ACC112 (cell line): ENCODE measurements around the gene ESPL1.

Source experiments
- H2AFZ ChIP-seq: fragments of 200-600 bp; sonication (generic); one replicate; pipeline ENCODE4 v1.6.0; 2017; ENCODE audit warnings: antibody characterized with exemption, low read length; ENCODE audit not compliant: unreplicated experiment
- H3K27ac ChIP-seq: fragments of 200-600 bp; sonication (generic); 2 replicates; pipeline ENCODE4 v1.5.1; 2014; ENCODE audit warnings: low read depth, mild to moderate bottlenecking, antibody characterized with exemption, low read length, moderate library complexity
- H3K27me3 ChIP-seq: fragments of 200-600 bp; sonication (generic); 2 replicates; pipeline ENCODE4 v1.6.1; 2014; ENCODE audit warnings: mild to moderate bottlenecking, antibody characterized with exemption, low read length, moderate library complexity, mixed read lengths; ENCODE audit not compliant: insufficient read depth
- H3K36me3 ChIP-seq: fragments of 200-600 bp; sonication (generic); 2 replicates; pipeline ENCODE4 v1.6.1; 2016; ENCODE audit warnings: mild to moderate bottlenecking, antibody characterized with exemption, low read length, moderate library complexity, mixed read lengths; ENCODE audit not compliant: insufficient read depth
- H3K4me1 ChIP-seq: fragments of 200-600 bp; sonication (generic); one replicate; pipeline ENCODE4 v1.6.1; 2016; ENCODE audit warnings: low read length, mixed read lengths; ENCODE audit not compliant: insufficient read depth, unreplicated experiment, control insufficient read depth
- H3K4me3 ChIP-seq: fragments of 200-600 bp; sonication (generic); 2 replicates; pipeline ENCODE4 v1.5.1; 2014; ENCODE audit warnings: mild to moderate bottlenecking, low read depth, low read length
- H3K79me2 ChIP-seq: fragments of 200-600 bp; sonication (generic); one replicate; pipeline ENCODE4 v1.6.0; 2016; ENCODE audit warnings: low read length; ENCODE audit not compliant: control insufficient read depth, unreplicated experiment, insufficient read depth

ESPL1 gene

GRCh38 chr12:53267306-53267998, 647 bp upstream of the ESPL1 start:
- Histone ChIP-seq H3K36me3 (no peaks in the 10 kb centered on the region; the same call in 1 of the 2 replicates), H3K79me2 (peaks cover 23% of the 10 kb centered on the region), H3K4me1 (peaks cover 19% of the 10 kb centered on the region), H2AFZ (peak overlapping the region; percentile 86), H3K27ac (no peak overlapping the region), H3K4me3 (peak overlapping the region; percentile 79), H3K27me3 (no peaks in the 10 kb centered on the region)

DNA sequence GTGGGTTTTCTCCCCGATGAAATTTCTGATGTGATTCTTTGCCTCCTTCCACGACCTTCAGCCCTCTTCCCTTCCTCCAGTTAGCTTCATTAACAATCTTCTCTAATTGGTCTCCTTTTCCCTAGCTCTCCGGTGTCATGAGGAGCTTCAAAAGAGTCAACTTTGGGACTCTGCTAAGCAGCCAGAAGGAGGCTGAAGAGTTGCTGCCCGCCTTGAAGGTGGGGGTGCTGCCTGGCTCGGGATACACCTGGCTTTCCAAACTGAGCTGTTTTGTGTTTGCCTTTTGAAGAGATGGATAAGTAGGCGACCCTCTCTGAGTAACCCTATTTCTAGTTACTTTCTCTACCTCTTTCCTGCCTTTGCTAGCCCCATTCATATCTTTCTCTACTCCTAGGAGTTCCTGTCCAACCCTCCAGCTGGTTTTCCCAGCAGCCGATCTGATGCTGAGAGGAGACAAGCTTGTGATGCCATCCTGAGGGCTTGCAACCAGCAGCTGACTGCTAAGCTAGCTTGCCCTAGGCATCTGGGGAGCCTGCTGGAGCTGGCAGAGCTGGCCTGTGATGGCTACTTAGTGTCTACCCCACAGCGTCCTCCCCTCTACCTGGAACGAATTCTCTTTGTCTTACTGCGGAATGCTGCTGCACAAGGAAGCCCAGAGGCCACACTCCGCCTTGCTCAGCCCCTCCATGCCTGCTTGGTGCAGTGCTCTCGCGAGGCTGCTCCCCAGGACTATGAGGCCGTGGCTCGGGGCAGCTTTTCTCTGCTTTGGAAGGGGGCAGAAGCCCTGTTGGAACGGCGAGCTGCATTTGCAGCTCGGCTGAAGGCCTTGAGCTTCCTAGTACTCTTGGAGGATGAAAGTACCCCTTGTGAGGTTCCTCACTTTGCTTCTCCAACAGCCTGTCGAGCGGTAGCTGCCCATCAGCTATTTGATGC, 797 bp downstream of the ESPL1 start:
- peaks cover 23% of the 10 kb centered on the region for H3K79me2 ChIP-seq
- H2AFZ ChIP-seq = peak overlapping the region; percentile 86
- peaks cover 19% of the 10 kb centered on the region for H3K4me1 ChIP-seq
- no peaks in the 10 kb centered on the region for H3K27me3 ChIP-seq
- H3K36me3 ChIP-seq = no peaks in the 10 kb centered on the region; the same call in 1 of the 2 replicates
- peak overlapping the region; percentile 66 for H3K27ac ChIP-seq
- peak overlapping the region; percentile 79 for H3K4me3 ChIP-seq

GRCh38 chr12:53274445-53274844, 6.3 kb downstream of the ESPL1 start:
- Histone ChIP-seq H3K36me3 (no peaks in the 10 kb centered on the region; the same call in 1 of the 2 replicates), H3K79me2 (peaks cover 13% of the 10 kb centered on the region)

GRCh38 chr12:53276511-53276910, 8.4 kb downstream of the ESPL1 start:
- H3K4me3 ChIP-seq = no peak overlapping the region
- H3K4me1 ChIP-seq = no peaks in the 10 kb centered on the region
- H3K79me2 ChIP-seq = no peaks in the 10 kb centered on the region
- no peaks in the 10 kb centered on the region for H3K27me3 ChIP-seq
- H3K36me3 ChIP-seq = no peaks in the 10 kb centered on the region; the same call in 1 of the 2 replicates
- H2AFZ ChIP-seq = no peak overlapping the region
- no peak overlapping the region for H3K27ac ChIP-seq

More at GRCh38 chr12:53274445-53274844, 6.3 kb downstream of the ESPL1 start:
- H3K27me3 ChIP-seq = no peaks in the 10 kb centered on the region
- H3K4me1 ChIP-seq = peaks cover 12% of the 10 kb centered on the region
- H3K27ac ChIP-seq = no peak overlapping the region
- no peak overlapping the region for H3K4me3 ChIP-seq
- H2AFZ ChIP-seq = no peak overlapping the region

DNA sequence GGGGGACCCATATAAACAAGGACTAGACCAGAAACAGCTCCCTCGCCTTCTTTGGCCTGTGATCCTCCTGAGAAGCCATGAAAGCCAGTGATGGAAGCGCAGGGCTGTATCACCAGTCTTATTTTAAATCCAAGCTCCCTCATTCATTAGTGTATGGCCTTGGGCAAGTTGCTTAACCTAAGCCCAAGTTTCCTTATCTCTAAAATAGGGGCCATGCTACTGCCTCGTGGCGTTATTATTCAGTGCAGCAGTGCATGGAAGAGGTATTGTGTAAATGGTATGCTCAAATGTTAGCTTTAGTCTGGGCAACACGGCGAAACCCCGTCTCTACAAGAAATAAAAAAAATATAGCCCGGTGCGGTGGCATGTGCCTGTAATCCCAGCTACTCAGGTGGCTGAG, 9.9 kb downstream of the ESPL1 start:
- no peak overlapping the region for H3K27ac ChIP-seq
- no peaks in the 10 kb centered on the region for H3K4me1 ChIP-seq
- H3K27me3 ChIP-seq = no peaks in the 10 kb centered on the region
- H3K4me3 ChIP-seq = no peak overlapping the region
- no peaks in the 10 kb centered on the region for H3K79me2 ChIP-seq
- no peaks in the 10 kb centered on the region; the same call in 1 of the 2 replicates for H3K36me3 ChIP-seq
- H2AFZ ChIP-seq = no peak overlapping the region

DNA sequence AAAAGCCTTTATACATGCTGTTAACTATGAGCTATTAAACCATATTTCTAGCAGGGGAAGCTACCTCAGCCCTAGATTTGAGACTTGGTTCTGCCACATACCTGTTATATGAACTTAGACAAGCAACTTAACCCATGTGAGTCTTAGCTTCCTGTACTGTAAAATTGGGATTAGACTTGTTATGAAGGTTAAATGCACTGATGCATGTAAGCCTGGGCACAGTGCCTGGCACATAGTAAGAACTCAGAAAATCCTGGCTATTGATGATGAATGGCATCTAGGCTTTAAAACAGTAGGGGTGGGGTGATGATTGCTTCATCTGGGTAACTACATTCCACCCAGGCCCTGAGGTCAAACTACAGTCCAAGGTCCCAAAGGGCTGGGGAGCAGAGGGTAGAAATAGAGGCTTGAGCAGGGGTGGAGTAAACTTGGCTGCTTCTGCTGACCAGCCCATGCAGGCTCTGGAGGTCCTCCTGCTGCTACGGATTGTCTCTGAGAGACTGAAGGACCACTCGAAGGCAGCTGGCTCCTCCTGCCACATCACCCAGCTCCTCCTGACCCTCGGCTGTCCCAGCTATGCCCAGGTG, 11.3 kb downstream of the ESPL1 start:
- H3K79me2 ChIP-seq = no peaks in the 10 kb centered on the region
- no peaks in the 10 kb centered on the region; the same call in 1 of the 2 replicates for H3K36me3 ChIP-seq
- H2AFZ ChIP-seq = no peak overlapping the region
- H3K4me3 ChIP-seq = no peak overlapping the region
- no peak overlapping the region for H3K27ac ChIP-seq
- no peaks in the 10 kb centered on the region for H3K27me3 ChIP-seq
- no peaks in the 10 kb centered on the region for H3K4me1 ChIP-seq

DNA sequence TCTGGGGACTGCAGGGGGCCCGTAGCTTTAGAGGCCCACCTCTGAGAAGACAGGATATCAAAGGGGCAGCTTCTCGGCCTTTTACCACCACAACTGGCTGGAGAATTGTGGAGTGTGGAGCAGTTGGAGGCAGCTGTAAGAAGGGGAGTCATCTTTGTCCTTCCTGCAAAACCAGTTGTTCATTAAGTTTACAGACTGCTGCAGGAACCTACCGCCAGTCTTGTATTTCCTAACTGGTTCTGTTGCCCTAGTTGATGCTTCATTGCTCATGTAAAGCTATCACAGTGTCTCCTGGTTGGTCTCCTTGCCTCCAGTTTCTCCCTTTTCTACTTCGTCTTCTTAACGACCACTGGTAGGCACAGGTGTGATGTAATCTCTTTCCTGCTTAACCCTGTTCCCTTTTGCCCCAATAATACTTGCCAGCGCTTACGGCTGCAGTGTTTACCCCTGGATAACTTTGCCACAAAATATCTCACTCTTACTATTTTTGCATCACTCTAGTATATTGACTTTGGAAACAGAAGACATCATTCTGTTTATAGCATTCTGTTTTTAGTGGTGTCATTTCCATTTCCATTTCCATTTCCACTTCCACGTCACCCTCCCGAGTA, 11.9 kb downstream of the ESPL1 start:
- no peaks in the 10 kb centered on the region for H3K4me1 ChIP-seq

DNA sequence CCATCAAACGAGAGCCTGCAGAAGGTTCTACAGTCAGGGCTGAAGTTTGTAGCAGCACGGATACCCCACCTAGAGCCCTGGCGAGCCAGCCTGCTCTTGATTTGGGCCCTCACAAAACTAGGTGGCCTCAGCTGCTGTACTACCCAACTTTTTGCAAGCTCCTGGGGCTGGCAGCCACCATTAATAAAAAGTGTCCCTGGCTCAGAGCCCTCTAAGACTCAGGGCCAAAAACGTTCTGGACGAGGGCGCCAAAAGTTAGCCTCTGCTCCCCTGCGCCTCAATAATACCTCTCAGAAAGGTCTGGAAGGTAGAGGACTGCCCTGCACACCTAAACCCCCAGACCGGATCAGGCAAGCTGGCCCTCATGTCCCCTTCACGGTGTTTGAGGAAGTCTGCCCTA, 18.3 kb downstream of the ESPL1 start:
- peaks cover 4% of the 10 kb centered on the region for H3K36me3 ChIP-seq
- H2AFZ ChIP-seq = no peak overlapping the region
- no peaks in the 10 kb centered on the region for H3K79me2 ChIP-seq
- H3K27me3 ChIP-seq = no peaks in the 10 kb centered on the region
- H3K4me3 ChIP-seq = no peak overlapping the region
- no peak overlapping the region for H3K27ac ChIP-seq
- H3K4me1 ChIP-seq = peaks cover 31% of the 10 kb centered on the region

More for the DNA sequence above, 11.9 kb downstream of the ESPL1 start:
- Histone ChIP-seq H3K4me3 (no peak overlapping the region), H3K27ac (no peak overlapping the region), H3K79me2 (no peaks in the 10 kb centered on the region), H2AFZ (no peak overlapping the region), H3K36me3 (peaks cover 1% of the 10 kb centered on the region), H3K27me3 (no peaks in the 10 kb centered on the region)

- H3K27me3 ChIP-seq = no peaks in the 10 kb centered on the region
- peaks cover 4% of the 10 kb centered on the region for H3K36me3 ChIP-seq
- H3K4me1 ChIP-seq = peaks cover 31% of the 10 kb centered on the region
- H3K4me3 ChIP-seq = no peak overlapping the region
- no peak overlapping the region for H2AFZ ChIP-seq
- H3K27ac ChIP-seq = no peak overlapping the region
- no peaks in the 10 kb centered on the region for H3K79me2 ChIP-seq
Observed at GRCh38 chr12:53287741-53288216, 19.7 kb downstream of the ESPL1 start.

DNA sequence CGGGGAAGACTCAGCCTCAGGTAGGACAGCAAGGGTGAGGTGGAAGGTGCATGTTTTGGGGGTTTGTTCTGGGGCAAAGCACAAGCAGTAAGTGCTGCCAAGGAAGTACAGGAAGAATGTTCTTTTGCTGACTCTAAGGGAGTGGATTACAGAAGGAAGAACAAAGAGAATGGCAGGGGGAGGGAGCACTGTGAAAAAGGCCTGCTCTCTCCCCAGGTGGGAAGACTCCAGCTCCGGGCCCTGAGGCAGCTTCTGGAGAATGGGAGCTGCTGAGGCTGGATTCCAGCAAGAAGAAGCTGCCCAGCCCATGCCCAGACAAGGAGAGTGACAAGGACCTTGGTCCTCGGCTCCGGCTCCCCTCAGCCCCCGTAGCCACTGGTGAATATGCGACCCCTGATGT, 20.2 kb downstream of the ESPL1 start:
- H3K79me2 ChIP-seq = no peaks in the 10 kb centered on the region
- H3K4me1 ChIP-seq = peaks cover 31% of the 10 kb centered on the region
- H3K27ac ChIP-seq = no peak overlapping the region
- H2AFZ ChIP-seq = no peak overlapping the region
- no peaks in the 10 kb centered on the region for H3K27me3 ChIP-seq
- H3K4me3 ChIP-seq = no peak overlapping the region
- peaks cover 4% of the 10 kb centered on the region for H3K36me3 ChIP-seq
